GM18909 (cell line): ENCODE results near the gene OR51L1.

Source experiments
- ATAC-seq: cut with Tn5 transposase; IDR thresholded peaks from one replicate; pipeline ENCODE4 v1.9.1; 2021; ENCODE audit warnings: mild to moderate bottlenecking; ENCODE audit not compliant: unreplicated experiment, poor library complexity

Gene OR51L1

DNA sequence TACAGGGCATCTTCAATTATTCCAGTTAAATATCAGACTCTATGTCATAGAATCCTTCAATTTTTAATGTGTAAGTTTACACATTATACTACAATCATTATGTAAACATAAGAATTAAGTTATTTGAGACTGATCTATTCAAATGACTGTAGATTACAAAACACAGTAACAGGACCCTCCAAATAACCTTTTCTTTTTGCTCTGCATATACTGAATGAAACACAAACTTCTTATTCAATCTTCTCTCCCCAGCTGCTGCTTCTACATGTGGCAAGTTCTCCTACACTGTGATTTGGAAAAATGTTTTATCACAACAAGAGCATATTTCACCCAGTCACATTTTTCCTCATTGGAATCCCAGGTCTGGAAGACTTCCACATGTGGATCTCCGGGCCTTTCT, 51.6 kb downstream of the OR51L1 start, which contains the start of gene OR52J3:
Gene OR52J3 (plus strand): TSS at position 301 of the 400 bp plus-strand sequence. CDS start 0 bp downstream, at position 301.
- ATAC-seq, result no peak

DNA sequence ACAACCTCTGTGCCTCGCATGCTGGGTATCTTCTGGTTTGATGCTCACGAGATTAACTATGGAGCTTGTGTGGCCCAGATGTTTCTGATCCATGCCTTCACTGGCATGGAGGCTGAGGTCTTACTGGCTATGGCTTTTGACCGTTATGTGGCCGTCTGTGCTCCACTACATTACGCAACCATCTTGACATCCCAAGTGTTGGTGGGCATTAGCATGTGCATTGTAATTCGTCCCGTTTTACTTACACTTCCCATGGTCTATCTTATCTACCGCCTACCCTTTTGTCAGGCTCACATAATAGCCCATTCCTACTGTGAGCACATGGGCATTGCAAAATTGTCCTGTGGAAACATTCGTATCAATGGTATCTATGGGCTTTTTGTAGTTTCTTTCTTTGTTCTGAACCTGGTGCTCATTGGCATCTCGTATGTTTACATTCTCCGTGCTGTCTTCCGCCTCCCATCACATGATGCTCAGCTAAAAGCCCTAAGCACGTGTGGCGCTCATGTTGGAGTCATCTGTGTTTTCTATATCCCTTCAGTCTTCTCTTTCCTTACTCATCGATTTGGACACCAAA, 52.2 kb downstream of the OR51L1 start:
- ATAC-seq, result no peak
